ENCODE measurements around the gene SCG3.

The SCG3 gene

GRCh38 chr15:51759557-51760070, 78.3 kb downstream of the SCG3 start:
- H3K36me3 ChIP-seq (ENCODE audit: insufficient read depth, low read length): no peaks in the 10 kb centered on the region

GRCh38 chr15:51760805-51761204, 79.5 kb downstream of the SCG3 start:
- Histone ChIP-seq H3K27me3 (ENCODE audit: insufficient read depth, low read length) (peaks cover 7% of the 10 kb centered on the region; the same call in 1 of the 2 replicates), H3K27ac (ENCODE audit: low read depth, low read length) (no peak overlapping the region), H3K4me1 (ENCODE audit: insufficient read depth, low read length) (no peaks in the 10 kb centered on the region), H3K9ac (ENCODE audit: low read depth, low read length) (no peak overlapping the region), H3K9me3 (ENCODE audit: insufficient read depth, low read depth, low read length) (no peaks in the 10 kb centered on the region), H3K4me3 (ENCODE audit: low read length) (no peak overlapping the region), H3K36me3 (ENCODE audit: insufficient read depth, low read length) (no peaks in the 10 kb centered on the region)
- 57% methylated on average over 3 of the region's 3 CpGs for WGBS

More at GRCh38 chr15:51759557-51760070, 78.3 kb downstream of the SCG3 start:
- no peaks in the 10 kb centered on the region for H3K9me3 ChIP-seq (ENCODE audit: insufficient read depth, low read depth, low read length)
- no peak overlapping the region for H3K9ac ChIP-seq (ENCODE audit: low read depth, low read length)
- no peak overlapping the region for H3K27ac ChIP-seq (ENCODE audit: low read depth, low read length)
- H3K4me1 ChIP-seq (ENCODE audit: insufficient read depth, low read length): no peaks in the 10 kb centered on the region
- peaks cover 18% of the 10 kb centered on the region for H3K27me3 ChIP-seq (ENCODE audit: insufficient read depth, low read length)
- no peak overlapping the region for H3K4me3 ChIP-seq (ENCODE audit: low read length)
- 95% methylated on average over 3 of the region's 3 CpGs for WGBS

- Histone ChIP-seq H3K9me3 (ENCODE audit: insufficient read depth, low read depth, low read length) (no peaks in the 10 kb centered on the region), H3K4me1 (ENCODE audit: insufficient read depth, low read length) (no peaks in the 10 kb centered on the region), H3K36me3 (ENCODE audit: insufficient read depth, low read length) (no peaks in the 10 kb centered on the region), H3K27me3 (ENCODE audit: insufficient read depth, low read length) (no peaks in the 10 kb centered on the region), H3K9ac (ENCODE audit: low read depth, low read length) (no peak overlapping the region), H3K27ac (ENCODE audit: low read depth, low read length) (no peak overlapping the region), H3K4me3 (ENCODE audit: low read length) (no peak overlapping the region)
- WGBS: 87% methylated on average over 7 of the region's 7 CpGs
Observed at GRCh38 chr15:51765751-51766150, 84.4 kb downstream of the SCG3 start.

GRCh38 chr15:51766341-51766740, 85.0 kb downstream of the SCG3 start:
- Histone ChIP-seq H3K36me3 (ENCODE audit: insufficient read depth, low read length) (no peaks in the 10 kb centered on the region), H3K27me3 (ENCODE audit: insufficient read depth, low read length) (no peaks in the 10 kb centered on the region), H3K27ac (ENCODE audit: low read depth, low read length) (no peak overlapping the region), H3K4me1 (ENCODE audit: insufficient read depth, low read length) (no peaks in the 10 kb centered on the region), H3K9me3 (ENCODE audit: insufficient read depth, low read depth, low read length) (no peaks in the 10 kb centered on the region), H3K9ac (ENCODE audit: low read depth, low read length) (no peak overlapping the region), H3K4me3 (ENCODE audit: low read length) (no peak overlapping the region)
- 94% methylated on average over 1 of the region's 1 CpG for WGBS

GRCh38 chr15:51768018-51768417, 86.7 kb downstream of the SCG3 start:
- no peaks in the 10 kb centered on the region for H3K36me3 ChIP-seq (ENCODE audit: insufficient read depth, low read length)
- no peaks in the 10 kb centered on the region for H3K9me3 ChIP-seq (ENCODE audit: insufficient read depth, low read depth, low read length)
- 87% methylated on average over 9 of the region's 9 CpGs for WGBS
- no peak overlapping the region for H3K9ac ChIP-seq (ENCODE audit: low read depth, low read length)
- no peak overlapping the region for H3K4me3 ChIP-seq (ENCODE audit: low read length)
- no peak overlapping the region for H3K27ac ChIP-seq (ENCODE audit: low read depth, low read length)
- H3K4me1 ChIP-seq (ENCODE audit: insufficient read depth, low read length): no peaks in the 10 kb centered on the region
- no peaks in the 10 kb centered on the region for H3K27me3 ChIP-seq (ENCODE audit: insufficient read depth, low read length)
